ENCODE measurements around the gene LIMD2.

DNA sequence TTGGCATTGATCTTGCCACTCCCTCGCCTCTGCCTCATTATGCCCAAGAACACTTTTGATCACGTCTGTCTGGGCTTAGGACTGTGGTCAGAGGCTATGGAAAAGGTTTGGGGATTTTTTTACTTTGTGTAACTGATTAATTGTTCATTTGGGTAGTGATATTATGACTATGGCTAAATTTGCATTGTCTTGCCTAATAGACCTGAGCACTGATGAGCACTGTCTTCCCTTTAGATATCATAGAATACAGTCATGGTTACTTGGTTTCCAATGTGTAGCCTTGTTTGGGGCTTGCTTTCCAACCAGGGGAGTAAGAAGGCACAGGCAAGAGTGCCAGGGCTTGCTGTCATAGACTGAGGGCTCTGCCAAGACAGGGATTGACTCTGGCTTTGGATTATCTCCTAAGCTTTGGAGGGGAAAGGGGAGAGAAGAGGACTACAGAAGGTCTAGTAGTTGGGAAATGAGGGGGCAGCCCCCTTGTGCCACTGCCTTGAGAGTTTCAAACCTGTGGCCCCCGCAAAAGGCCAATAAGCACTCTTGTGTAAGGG, 13.7 kb downstream of the LIMD2 start:
- TF ChIP-seq, protein P1, sequence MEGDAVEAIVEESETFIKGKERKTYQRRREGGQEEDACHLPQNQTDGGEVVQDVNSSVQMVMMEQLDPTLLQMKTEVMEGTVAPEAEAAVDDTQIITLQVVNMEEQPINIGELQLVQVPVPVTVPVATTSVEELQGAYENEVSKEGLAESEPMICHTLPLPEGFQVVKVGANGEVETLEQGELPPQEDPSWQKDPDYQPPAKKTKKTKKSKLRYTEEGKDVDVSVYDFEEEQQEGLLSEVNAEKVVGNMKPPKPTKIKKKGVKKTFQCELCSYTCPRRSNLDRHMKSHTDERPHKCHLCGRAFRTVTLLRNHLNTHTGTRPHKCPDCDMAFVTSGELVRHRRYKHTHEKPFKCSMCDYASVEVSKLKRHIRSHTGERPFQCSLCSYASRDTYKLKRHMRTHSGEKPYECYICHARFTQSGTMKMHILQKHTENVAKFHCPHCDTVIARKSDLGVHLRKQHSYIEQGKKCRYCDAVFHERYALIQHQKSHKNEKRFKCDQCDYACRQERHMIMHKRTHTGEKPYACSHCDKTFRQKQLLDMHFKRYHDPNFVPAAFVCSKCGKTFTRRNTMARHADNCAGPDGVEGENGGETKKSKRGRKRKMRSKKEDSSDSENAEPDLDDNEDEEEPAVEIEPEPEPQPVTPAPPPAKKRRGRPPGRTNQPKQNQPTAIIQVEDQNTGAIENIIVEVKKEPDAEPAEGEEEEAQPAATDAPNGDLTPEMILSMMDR (conservative IDR thresholded peaks at IDR 0.05), result no peak
- TF ChIP-seq ZFX (IDR thresholded peaks at IDR 0.05), result no peak

Measured in C4-2B (cell line).